H1 (cell line): Measurements from ENCODE around the gene HOXB9. TPM values are rescaled to one million over a fixed set of nuclear protein-coding genes. Genes with fewer than 3 reads are reported as not detected.

Source experiments
- CTCF ChIA-PET: fragments of 300-600 bp; sonication (Branson Sonifier 250); formaldehyde crosslinking; loops from one replicate; lab custom pipeline; 2021; ENCODE audit not compliant: partially characterized antibody; lab: Charles Lee
- POLR2A ChIA-PET: fragments of 300-600 bp; sonication (Branson Sonifier 250); formaldehyde crosslinking; loops from one replicate; lab custom pipeline; 2021; ENCODE audit warnings: inconsistent platforms; ENCODE audit not compliant: partially characterized antibody; lab: Charles Lee
- DNase-seq, 2 experiments: peaks; one replicate each; pipeline versions ENCODE4 v3.0.0 to v3.0.0-alpha.2; 2010 to 2022; ENCODE audit warnings: low spot score in 2 of 2, low read depth in 1 of 2, mixed read lengths in 1 of 2
- FAIRE-seq: peaks from 2 replicates; lab custom pipeline; 2011; peaks lifted over from hg19 to GRCh38; lab: Jason Lieb, UNC
- H2AFZ ChIP-seq: 2 replicates; pipeline ENCODE4 v1.8.1; 2012; ENCODE audit warnings: low read length, inconsistent platforms
- H2AK5ac ChIP-seq: 2 replicates; pipeline ENCODE4 v1.6.1; 2013; ENCODE audit warnings: low read depth, low read length
- H2BK120ac ChIP-seq: replicated peaks from 2 replicates; pipeline ENCODE3; 2013; ENCODE audit warnings: low read depth, low read length, inconsistent platforms
- H2BK12ac ChIP-seq: 2 replicates; pipeline ENCODE4 v1.6.1; 2013; ENCODE audit warnings: low read depth, low read length
- H2BK15ac ChIP-seq: 2 replicates; pipeline ENCODE4 v1.6.1; 2013; ENCODE audit warnings: low read length
- H2BK20ac ChIP-seq: 2 replicates; pipeline ENCODE4 v1.6.1; 2013; ENCODE audit warnings: low read length
- H2BK5ac ChIP-seq: 2 replicates; pipeline ENCODE4 v1.6.1; 2013; ENCODE audit warnings: low read depth, low read length
- H3K14ac ChIP-seq: 2 replicates; pipeline ENCODE4 v1.6.1; 2013; ENCODE audit warnings: inconsistent platforms; ENCODE audit not compliant: insufficient read length
- H3K18ac ChIP-seq: 2 replicates; pipeline ENCODE4 v1.6.1; 2013; ENCODE audit warnings: low read length; ENCODE audit errors: extremely low read depth
- H3K23ac ChIP-seq: 2 replicates; pipeline ENCODE4 v1.6.1; 2013; ENCODE audit warnings: inconsistent platforms; ENCODE audit not compliant: insufficient read length
- H3K23me2 ChIP-seq: 2 replicates; pipeline ENCODE4 v1.6.1; 2013; ENCODE audit warnings: low read depth, low read length
- H3K27ac ChIP-seq: 2 replicates; pipeline ENCODE4 v1.6.1; 2011; ENCODE audit warnings: low read depth, low read length, inconsistent platforms
- H3K27me3 ChIP-seq, 4 experiments: replicated peaks in 1 of 4; 1 replicate in 1 of 4; 2 replicates in 3 of 4; pipeline versions ENCODE4 v1.6.1 to v1.8.1; 2011 to 2013; ENCODE audit warnings: low read length in 3 of 4, mild to moderate bottlenecking in 3 of 4, inconsistent platforms in 2 of 4, mixed read lengths in 2 of 4, moderate library complexity in 1 of 4; ENCODE audit not compliant: control insufficient read depth in 3 of 4, insufficient read depth in 3 of 4; ENCODE audit errors: extremely low read depth in 1 of 4
- H3K36me3 ChIP-seq, 4 experiments: 2 replicates each; pipeline versions ENCODE4 v1.6.1 to v1.8.1; 2011 to 2013; ENCODE audit warnings: mild to moderate bottlenecking in 4 of 4, low read length in 3 of 4, moderate library complexity in 2 of 4, control low read depth in 1 of 4, inconsistent platforms in 1 of 4; ENCODE audit not compliant: insufficient read depth in 4 of 4, control insufficient read depth in 2 of 4
- H3K4ac ChIP-seq: replicated peaks from 2 replicates; pipeline ENCODE3; 2013; ENCODE audit warnings: low read length, low read depth, mixed read lengths, inconsistent platforms; ENCODE audit not compliant: insufficient read length
- H3K4me1 ChIP-seq, 4 experiments: replicated peaks in 1 of 4; 1 replicate in 1 of 4; 2 replicates in 3 of 4; pipeline versions ENCODE4 v1.6.1 to v1.8.1; 2011 to 2013; ENCODE audit warnings: low read length in 3 of 4, inconsistent platforms in 2 of 4, mixed read lengths in 1 of 4; ENCODE audit not compliant: insufficient read depth in 4 of 4, control insufficient read depth in 3 of 4
- H3K4me2 ChIP-seq, 2 experiments: 2 replicates each; pipeline versions ENCODE4 v1.6.1 to v1.8.1; 2011 to 2013; ENCODE audit warnings: low read depth in 2 of 2, low read length in 2 of 2, control low read depth in 1 of 2, inconsistent platforms in 1 of 2, mild to moderate bottlenecking in 1 of 2; ENCODE audit not compliant: insufficient read depth in 1 of 2
- H3K4me3 ChIP-seq, 4 experiments: fragments of 200-600, 300-600 bp in 1 of 4; sonication (generic), shearing (Covaris generic), sonication (Bioruptor Twin) in 1 of 4; 2 replicates each; pipeline versions ENCODE4 v1.5.1 to v1.8.1; 2011 to 2016; ENCODE audit warnings: low read length in 4 of 4, low read depth in 3 of 4, control low read depth in 2 of 4, inconsistent platforms in 2 of 4, mild to moderate bottlenecking in 2 of 4, mixed read lengths in 1 of 4, moderate library complexity in 1 of 4; ENCODE audit not compliant: insufficient read depth in 2 of 4; ENCODE audit errors: extremely low read depth in 1 of 4
- H3K56ac ChIP-seq: replicated peaks from 2 replicates; pipeline ENCODE3; 2013; ENCODE audit warnings: low read depth, mild to moderate bottlenecking, mixed read lengths, low read length, inconsistent platforms; ENCODE audit not compliant: insufficient read length
- H3K79me1 ChIP-seq: 2 replicates; pipeline ENCODE4 v1.6.1; 2013; ENCODE audit warnings: low read depth, low read length, control low read depth
- H3K79me2 ChIP-seq, 2 experiments: 2 replicates each; pipeline versions ENCODE4 v1.6.1 to v1.8.1; 2012 to 2013; ENCODE audit warnings: low read length in 2 of 2, mild to moderate bottlenecking in 2 of 2, inconsistent platforms in 1 of 2; ENCODE audit not compliant: insufficient read depth in 2 of 2, control insufficient read depth in 1 of 2
- H3K9ac ChIP-seq, 4 experiments: replicated peaks in 1 of 4; 1 replicate in 1 of 4; 2 replicates in 3 of 4; pipeline versions ENCODE4 v1.6.1 to v1.8.1; 2011 to 2013; ENCODE audit warnings: low read depth in 3 of 4, low read length in 3 of 4, control low read depth in 2 of 4, mild to moderate bottlenecking in 2 of 4, moderate library complexity in 2 of 4, inconsistent platforms in 1 of 4; ENCODE audit errors: extremely low read depth in 1 of 4
- H3K9me3 ChIP-seq, 2 experiments: 2 replicates each; pipeline versions ENCODE4 v1.6.1 to v1.8.1; 2012 to 2013; ENCODE audit warnings: mild to moderate bottlenecking in 2 of 2, moderate library complexity in 2 of 2, control low read depth in 1 of 2, inconsistent platforms in 1 of 2, low read depth in 1 of 2, low read length in 1 of 2, mixed read lengths in 1 of 2; ENCODE audit not compliant: insufficient read depth in 2 of 2
- H4K20me1 ChIP-seq, 2 experiments: replicated peaks in 1 of 2; 2 replicates each; pipeline versions ENCODE3 to v1.8.1; 2011 to 2013; ENCODE audit warnings: inconsistent platforms in 2 of 2, low read length in 2 of 2, mild to moderate bottlenecking in 1 of 2; ENCODE audit not compliant: insufficient read depth in 2 of 2, control insufficient read depth in 1 of 2
- H4K5ac ChIP-seq: 2 replicates; pipeline ENCODE4 v1.6.1; 2013; ENCODE audit warnings: low read length, low read depth, mixed read lengths, inconsistent platforms; ENCODE audit not compliant: insufficient read length
- H4K8ac ChIP-seq: 2 replicates; pipeline ENCODE4 v1.8.0; 2013; ENCODE audit warnings: mild to moderate bottlenecking, moderate library complexity, low read length, inconsistent platforms; ENCODE audit not compliant: insufficient read depth; ENCODE audit errors: extremely low read depth
- H4K91ac ChIP-seq: replicated peaks from 2 replicates; pipeline ENCODE3; 2013; ENCODE audit warnings: low read length, mixed read lengths, inconsistent platforms; ENCODE audit not compliant: insufficient read length
- CBX5 ChIP-seq: fragments of 300-800, 300-1000 bp; sonication (generic); IDR thresholded peaks from 2 replicates; pipeline ENCODE4 v1.7.1; 2016; ENCODE audit warnings: antibody characterized with exemption, low read length, low read depth
- CBX8 ChIP-seq: fragments of 300-800, 300-1000 bp; sonication (generic); IDR thresholded peaks from 2 replicates; pipeline ENCODE4 v1.7.1; 2016; ENCODE audit warnings: low read depth, low read length, borderline replicate concordance
- CHD1 ChIP-seq: IDR thresholded peaks from 2 replicates; pipeline ENCODE4 v1.6.1; 2012; ENCODE audit warnings: low read depth, low read length, improper control_type of control experiment
- CHD2 ChIP-seq: IDR thresholded peaks from 2 replicates; pipeline ENCODE4 v1.6.1; 2012; ENCODE audit warnings: low read length, improper control_type of control experiment
- E2F6 ChIP-seq: IDR thresholded peaks from 2 replicates; pipeline ENCODE4 v1.6.1; 2012; ENCODE audit warnings: inconsistent platforms
- EZH2 ChIP-seq: fragments of 200-600 bp; sonication (generic); IDR thresholded peaks from 2 replicates; pipeline ENCODE4 v1.7.1; 2012; ENCODE audit warnings: low read depth, mild to moderate bottlenecking, moderate library complexity, low read length, inconsistent platforms; ENCODE audit not compliant: severe bottlenecking
- JUN ChIP-seq: IDR thresholded peaks from 2 replicates; pipeline ENCODE4 v1.6.1; 2011; ENCODE audit warnings: low read depth, mild to moderate bottlenecking, improper control_type of control experiment, low read length
- KDM1A ChIP-seq: fragments of 200-600, 300-600 bp; sonication (generic); IDR thresholded peaks from 2 replicates; pipeline ENCODE4 v1.7.1; 2016; ENCODE audit warnings: mild to moderate bottlenecking, low read length, borderline replicate concordance
- NRF1 ChIP-seq: IDR thresholded peaks from 2 replicates; pipeline ENCODE4 v1.6.1; 2011; ENCODE audit warnings: mild to moderate bottlenecking, low read depth, low read length, improper control_type of control experiment
- RFX5 ChIP-seq: IDR thresholded peaks from 2 replicates; pipeline ENCODE4 v1.6.1; 2011; ENCODE audit warnings: low read depth, low read length, improper control_type of control experiment, borderline replicate concordance
- RXRA ChIP-seq: IDR thresholded peaks from 2 replicates; pipeline ENCODE4 v1.6.1; 2011; ENCODE audit warnings: low read depth, mild to moderate bottlenecking, low read length, moderate library complexity; ENCODE audit not compliant: insufficient read depth
- SIRT6 ChIP-seq: IDR thresholded peaks from one replicate; pipeline ENCODE4 v1.7.1; 2012; ENCODE audit warnings: low read length, inconsistent platforms
- TAF1 ChIP-seq: IDR thresholded peaks from 2 replicates; pipeline ENCODE4 v1.6.1; 2011; ENCODE audit warnings: mild to moderate bottlenecking, low read depth, low read length
- TAF7 ChIP-seq: optimal IDR thresholded peaks from 2 replicates; pipeline ENCODE3; 2011; ENCODE audit warnings: low read depth, mild to moderate bottlenecking, inconsistent platforms, low read length, moderate library complexity, borderline replicate concordance
- WGBS, 2 experiments: shearing (Covaris generic) in 1 of 2; methylation state at CpG; one replicate each; pipeline versions ENCODE4 v1.1.6 to v1.1.7; 2013 to 2015; ENCODE audit warnings: low lambda C conversion rate in 2 of 2, mixed read lengths in 2 of 2, inconsistent platforms in 1 of 2, low coverage in 1 of 2, missing lambda C conversion rate in 1 of 2; ENCODE audit not compliant: insufficient replicate concordance in 2 of 2, insufficient coverage in 1 of 2, insufficient read length in 1 of 2; ENCODE audit errors: extremely low coverage in 1 of 2, missing lambda C conversion rate in 1 of 2; 5-methylcytosine and 5-hydroxymethylcytosine counted together
- polyA plus RNA-seq, 7 experiments: library from polyadenylated mRNA; depleted of rRNA in 3 of 7; stranded (reverse) in 5 of 7; unstranded in 2 of 7; fragments of >200 nt in 5 of 7; fragments of 200-250 nt in 2 of 7; gene quantifications; 1 replicate in 5 of 7; 2 replicates in 1 of 7; 4 replicates in 1 of 7; pipeline versions ENCODE4 v1.2.1 to v1.2.3, GENCODE V29; 2011 to 2013; ENCODE audit warnings: missing spikeins in 2 of 7, mixed read lengths in 2 of 7
- total RNA-seq: library from RNA; stranded (reverse); fragmentation: NEBNext Ultra II Directional; extraction: Animal tissue kit (Norgen Biotek cat#: 25700); gene quantifications from 2 replicates; pipeline ENCODE4 v1.2.1, GENCODE V29; 2021

The HOXB9 gene
- total and polyA plus RNA-seq, 2 of the 8 experiments (the other 6 are each of a cell fraction or from before 2014, with no cell fraction given) = not detected

- H2BK120ac ChIP-seq = no peak overlapping the region
- no peak overlapping the region for H3K9ac ChIP-seq
- H2BK20ac ChIP-seq = no peak overlapping the region
- no peak overlapping the region for H2BK15ac ChIP-seq
- FAIRE-seq (no peak), DNase-seq (peak in 1 of 2 experiments; percentile 69)
- no peak overlapping the region for H3K27ac ChIP-seq
- CTCF ChIA-PET = interaction anchor here (1.2 kb wide), 2 partner anchors 10 to 25 kb away, joined by 3 to 5 read pairs; no protein-coding TSS in a partner anchor
- H3K79me2 ChIP-seq = no peaks in the 10 kb centered on the region
- H3K9me3 ChIP-seq = no peaks in the 10 kb centered on the region
- no peak overlapping the region for H4K91ac ChIP-seq
- no peak overlapping the region for H2BK5ac ChIP-seq
- no peak overlapping the region; the same call in 1 of the 2 replicates for H4K8ac ChIP-seq
- 3% methylated on average over 35 of the region's 35 CpGs; no CpG with 5 or more reads in 1 of the 2 experiments for WGBS, 2 experiments
- H3K14ac ChIP-seq = no peak overlapping the region
- peaks cover 0 to 5% (median 1%) of the 10 kb centered on the region in 4 experiments; a peak in 3 of 7 replicates for H3K4me1 ChIP-seq
- no peak overlapping the region for H3K23ac ChIP-seq
- peaks cover 36 to 42% of the 10 kb centered on the region in 2 experiments for H4K20me1 ChIP-seq
- no peak overlapping the region for H2AK5ac ChIP-seq
- no peak overlapping the region for H2AFZ ChIP-seq
- H3K27me3 ChIP-seq = peaks cover 97 to 100% (median 99%) of the 10 kb centered on the region in 4 experiments
- no peak overlapping the region for H3K18ac ChIP-seq
- 0 out of 2 replicates have a peak, but pooled peaks cover 2% of the 10 kb centered on the region for H3K23me2 ChIP-seq
- H4K5ac ChIP-seq = no peak overlapping the region
- H3K4ac ChIP-seq = no peak overlapping the region
- H3K4me3 ChIP-seq = peak overlapping the region in 1 of 4 experiments; percentile 21; a peak in 1 of 8 replicates
- no peaks in the 10 kb centered on the region for H3K79me1 ChIP-seq
- peak overlapping the region; percentile 3 to 17; a peak in 1 of 4 replicates for H3K4me2 ChIP-seq
- H3K56ac ChIP-seq = no peak overlapping the region
- POLR2A ChIA-PET = no interaction called here
- no peak overlapping the region for H2BK12ac ChIP-seq
- no peaks in the 10 kb centered on the region; a peak in 1 of 8 replicates for H3K36me3 ChIP-seq
- TF ChIP-seq CHD1 (no peak), EZH2 (peak; percentile 99), TAF7 (no peak), RXRA (no peak), CBX5 (no peak), CHD2 (no peak), RFX5 (no peak), E2F6 (peak; percentile 63), NRF1 (no peak), JUN (no peak), TAF1 (no peak), SIRT6 (no peak), KDM1A (no peak), CBX8 (peak; percentile 58; the same call in 1 of the 2 replicates)
Observed at GRCh38 chr17:48633266-48633677, 7.1 kb upstream of the HOXB9 start.
